ENCODE results near the gene DGAT2. TPM values are rescaled to one million over a fixed set of nuclear protein-coding genes. Genes with fewer than 3 reads are reported as not detected.

Gene DGAT2
- total RNA-seq, 1 experiment from 2014 or later, result 2.8 TPM

- H3K9me3 Mint-ChIP-seq, result no peaks in the 10 kb centered on the region; a peak in 1 of 5 replicates
- peak; percentile 72 for DNase-seq
- no peak overlapping the region for H2BK5ac ChIP-seq (ENCODE audit: insufficient read length, low read length)
- TF ChIP-seq, protein P1, sequence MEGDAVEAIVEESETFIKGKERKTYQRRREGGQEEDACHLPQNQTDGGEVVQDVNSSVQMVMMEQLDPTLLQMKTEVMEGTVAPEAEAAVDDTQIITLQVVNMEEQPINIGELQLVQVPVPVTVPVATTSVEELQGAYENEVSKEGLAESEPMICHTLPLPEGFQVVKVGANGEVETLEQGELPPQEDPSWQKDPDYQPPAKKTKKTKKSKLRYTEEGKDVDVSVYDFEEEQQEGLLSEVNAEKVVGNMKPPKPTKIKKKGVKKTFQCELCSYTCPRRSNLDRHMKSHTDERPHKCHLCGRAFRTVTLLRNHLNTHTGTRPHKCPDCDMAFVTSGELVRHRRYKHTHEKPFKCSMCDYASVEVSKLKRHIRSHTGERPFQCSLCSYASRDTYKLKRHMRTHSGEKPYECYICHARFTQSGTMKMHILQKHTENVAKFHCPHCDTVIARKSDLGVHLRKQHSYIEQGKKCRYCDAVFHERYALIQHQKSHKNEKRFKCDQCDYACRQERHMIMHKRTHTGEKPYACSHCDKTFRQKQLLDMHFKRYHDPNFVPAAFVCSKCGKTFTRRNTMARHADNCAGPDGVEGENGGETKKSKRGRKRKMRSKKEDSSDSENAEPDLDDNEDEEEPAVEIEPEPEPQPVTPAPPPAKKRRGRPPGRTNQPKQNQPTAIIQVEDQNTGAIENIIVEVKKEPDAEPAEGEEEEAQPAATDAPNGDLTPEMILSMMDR (conservative IDR thresholded peaks at IDR 0.05), result peak; percentile 90
- H3K9ac ChIP-seq (ENCODE audit: extremely low read depth, insufficient read length, low read length), result no peak overlapping the region
- H3K18ac ChIP-seq (ENCODE audit: insufficient read length, low read depth, low read length), result no peak overlapping the region
- no peak overlapping the region for H3T11ph ChIP-seq (ENCODE audit: low read length)
- no peaks in the 10 kb centered on the region for H3K23me2 ChIP-seq (ENCODE audit: insufficient read length, low read depth, low read length, poor library complexity, severe bottlenecking)
- no peaks in the 10 kb centered on the region for H3K4me1 ChIP-seq (ENCODE audit: insufficient read depth, low read length)
- no peak overlapping the region for H2BK120ac ChIP-seq (ENCODE audit: low read depth, low read length, poor library complexity, severe bottlenecking)
- H3K4me1 Mint-ChIP-seq, result peaks cover 4 to 5% of the 10 kb centered on the region in 2 experiments; a peak in 1 of 4 replicates
- H3K4me3 Mint-ChIP-seq, result no peak overlapping the region
- H3K23ac ChIP-seq (ENCODE audit: insufficient read length, low read depth, low read length), result no peak overlapping the region
- H3K9me3 ChIP-seq (ENCODE audit: control insufficient read depth, low read depth, low read length), result no peaks in the 10 kb centered on the region
- no peak overlapping the region for H2BK15ac ChIP-seq (ENCODE audit: low read depth, low read length)
- H4K20me1 ChIP-seq (ENCODE audit: control insufficient read depth, insufficient read depth, insufficient read length), result no peaks in the 10 kb centered on the region
- H3K56ac ChIP-seq (ENCODE audit: insufficient read length, low read depth, low read length), result no peak overlapping the region
- no peak overlapping the region for H2AFZ ChIP-seq (ENCODE audit: low read length)
- H3K27me3 Mint-ChIP-seq (ENCODE audit: low read depth), result no peaks in the 10 kb centered on the region
- no CpG with 5 or more reads among the region's 10 CpGs for WGBS (ENCODE audit: extremely low coverage, insufficient read length, low lambda C conversion rate)
- no peak overlapping the region for H3K4me2 ChIP-seq (ENCODE audit: insufficient read depth, insufficient read length, low read length)
- no peak overlapping the region for H4K91ac ChIP-seq (ENCODE audit: insufficient read length, low read depth, low read length)
- no peak overlapping the region for H4K5ac ChIP-seq (ENCODE audit: insufficient read length, low read depth, low read length)
- H2AK5ac ChIP-seq (ENCODE audit: insufficient read length, low read length), result no peak overlapping the region
- no peak overlapping the region for H3K14ac ChIP-seq (ENCODE audit: insufficient read depth, low read length)
- H4K8ac ChIP-seq (replicated peaks; ENCODE audit: insufficient read length, low read depth, low read length), result no peak overlapping the region
- no peak overlapping the region for H3K27ac ChIP-seq (ENCODE audit: insufficient read length, low read depth, low read length)
- no peaks in the 10 kb centered on the region for H3K79me1 ChIP-seq (ENCODE audit: insufficient read depth, low read depth, low read length, poor library complexity, severe bottlenecking)
- H3K27ac Mint-ChIP-seq, result no peak overlapping the region
- H3K79me2 ChIP-seq (ENCODE audit: insufficient read depth, low read length), result no peaks in the 10 kb centered on the region
- no peak overlapping the region for H2BK20ac ChIP-seq (ENCODE audit: low read depth, low read length, poor library complexity, severe bottlenecking)
- H3K36me3 Mint-ChIP-seq (ENCODE audit: insufficient read depth in 1 of 3, low read depth in 3 of 3), result no peaks in the 10 kb centered on the region
- no peak overlapping the region for H2BK12ac ChIP-seq (ENCODE audit: insufficient read length, low read depth, low read length)
- H3K27me3 ChIP-seq (ENCODE audit: insufficient read depth, low read length), result no peaks in the 10 kb centered on the region; the same call in 1 of the 2 replicates
- H3K4ac ChIP-seq (ENCODE audit: low read depth, low read length), result no peak overlapping the region
Measured at GRCh38 chr11:75802913-75803820, 34.6 kb downstream of the DGAT2 start.
